ENCODE data around the gene ODF2.
"Not testable (repeated sequence)": the region's sequence is repeated elsewhere in the genome, so short reads cannot be mapped to it uniquely, and the experiment has no call there.

The ODF2 gene

GRCh38 chr9:128424268-128424780, 31.5 kb upstream of the ODF2 start:
- FAIRE-seq: no peak

GRCh38 chr9:128428644-128429512, 26.9 kb upstream of the ODF2 start:
- no peak for FAIRE-seq

GRCh38 chr9:128429513-128430086, 26.2 kb upstream of the ODF2 start:
- no peak for FAIRE-seq

GRCh38 chr9:128431207-128431606, 24.6 kb upstream of the ODF2 start:
- no peak for FAIRE-seq

GRCh38 chr9:128434340-128434739, 21.5 kb upstream of the ODF2 start:
- FAIRE-seq: no peak

GRCh38 chr9:128435611-128436010, 20.2 kb upstream of the ODF2 start:
- no peak for FAIRE-seq

- no peak for FAIRE-seq
Observed at GRCh38 chr9:128438343-128439109, 17.3 kb upstream of the ODF2 start.

GRCh38 chr9:128439273-128439672, 16.5 kb upstream of the ODF2 start:
- no peak for FAIRE-seq

- FAIRE-seq: no peak
Observed at GRCh38 chr9:128442150-128442549, 13.7 kb upstream of the ODF2 start.

- FAIRE-seq: not testable (repeated sequence)
Observed at GRCh38 chr9:128446505-128446904, 9.3 kb upstream of the ODF2 start.

GRCh38 chr9:128448746-128449145, 7.1 kb upstream of the ODF2 start:
- FAIRE-seq: no peak

GRCh38 chr9:128454991-128455390, 815 bp upstream of the ODF2 start:
- FAIRE-seq: no peak

GRCh38 chr9:128456613-128457061, 831 bp downstream of the ODF2 start:
- no peak for FAIRE-seq

GRCh38 chr9:128457207-128457606, 1.4 kb downstream of the ODF2 start:
- FAIRE-seq: no peak

- FAIRE-seq: no peak
Observed at GRCh38 chr9:128459011-128459410, 3.2 kb downstream of the ODF2 start.

- FAIRE-seq: no peak
Observed at GRCh38 chr9:128469070-128469469, 13.3 kb downstream of the ODF2 start.

GRCh38 chr9:128470560-128470959, 14.8 kb downstream of the ODF2 start:
- FAIRE-seq: no peak

GRCh38 chr9:128473104-128473503, 17.3 kb downstream of the ODF2 start:
- no peak for FAIRE-seq

- no peak for FAIRE-seq
Observed at GRCh38 chr9:128475867-128476266, 20.1 kb downstream of the ODF2 start.

- no peak for FAIRE-seq
Observed at GRCh38 chr9:128479262-128479661, 23.5 kb downstream of the ODF2 start.

GRCh38 chr9:128481561-128481960, 25.8 kb downstream of the ODF2 start:
- no peak for FAIRE-seq

- no peak for FAIRE-seq
Observed at GRCh38 chr9:128482186-128482585, 26.4 kb downstream of the ODF2 start.

- no peak for FAIRE-seq
Observed at GRCh38 chr9:128484686-128485413, 29.0 kb downstream of the ODF2 start.
